K562 (cell line): ENCODE data around the gene LMBRD1. TPM values are rescaled to one million over a fixed set of nuclear protein-coding genes. Genes with fewer than 3 reads are reported as not detected.

Source experiments
- ATAC-seq: fragments of 200-7000 bp; cut with Tn5 transposase; 3 replicates; pipeline ENCODE4 v1.9.1; 2020; ENCODE audit warnings: moderate library complexity
- BruUV-seq: library from RNA; stranded (reverse); fragments of 400-500 nt; replicated peaks from 2 replicates; lab custom pipeline; 2021; lab: Mats Ljungman, UMichigan
- CTCF ChIA-PET: fragments of 300-600 bp; formaldehyde crosslinking; extraction: SDS; loops from one replicate; lab custom pipeline; 2021; ENCODE audit warnings: low intra/inter-chr PET ratio; lab: Yijun Ruan, JAX
- POLR2A ChIA-PET: fragments of 300-600, 350-650 bp; sonication (Branson Sonifier 250); formaldehyde crosslinking; extraction: SDS; loops from one replicate; lab custom pipeline; 2021; ENCODE audit warnings: antibody characterized with exemption, inconsistent platforms; lab: Yijun Ruan, JAX
- DNase-seq, 4 experiments: peaks; one replicate each; pipeline versions ENCODE4 v3.0.0 to v3.0.0-alpha.2; 2011 to 2018; ENCODE audit warnings: low spot score in 3 of 4, mixed read lengths in 3 of 4; ENCODE audit errors: extremely low read depth in 1 of 4
- FAIRE-seq: peaks from 2 replicates; lab custom pipeline; 2011; peaks lifted over from hg19 to GRCh38; lab: Jason Lieb, UNC
- H2AFZ ChIP-seq: 2 replicates; pipeline ENCODE4 v1.6.0; 2011; ENCODE audit warnings: low read depth, low read length, control low read depth, inconsistent platforms
- H3K27ac ChIP-seq: fragments of 200-600 bp; 3 replicates; pipeline ENCODE4 v1.8.0; 2011; ENCODE audit warnings: low read depth, mild to moderate bottlenecking, control low read depth, inconsistent platforms, low read length, moderate library complexity, mixed read lengths; ENCODE audit errors: extremely low read depth
- H3K27me3 ChIP-seq, 2 experiments: fragments of 300-600 bp in 1 of 2; 2 replicates in 1 of 2; 3 replicates in 1 of 2; pipeline versions ENCODE4 v1.6.0 to v1.8.0; 2011; ENCODE audit warnings: inconsistent platforms in 2 of 2, low read length in 2 of 2, mild to moderate bottlenecking in 1 of 2, mixed read lengths in 1 of 2, moderate library complexity in 1 of 2; ENCODE audit not compliant: control insufficient read depth in 2 of 2, insufficient read depth in 2 of 2
- H3K36me3 ChIP-seq: fragments of 300-600 bp; 3 replicates; pipeline ENCODE4 v1.8.0; 2011; ENCODE audit warnings: mild to moderate bottlenecking, low read length, inconsistent platforms; ENCODE audit not compliant: control insufficient read depth, insufficient read depth
- H3K4me1 ChIP-seq, 2 experiments: fragments of 200-600 bp in 1 of 2; replicated peaks in 1 of 2; 2 replicates in 1 of 2; 3 replicates in 1 of 2; pipeline versions ENCODE4 v1.5.1 to v1.8.0; 2011; ENCODE audit warnings: inconsistent platforms in 2 of 2, low read length in 2 of 2, mild to moderate bottlenecking in 1 of 2, mixed read lengths in 1 of 2, moderate library complexity in 1 of 2; ENCODE audit not compliant: control insufficient read depth in 2 of 2, insufficient read depth in 2 of 2
- H3K4me2 ChIP-seq: 2 replicates; pipeline ENCODE4 v1.6.1; 2011; ENCODE audit warnings: low read length, control low read depth, inconsistent platforms, mixed read lengths; ENCODE audit not compliant: insufficient read depth
- H3K4me3 ChIP-seq: fragments of 200-600 bp; sonication (generic), shearing (Covaris generic); 2 replicates; pipeline ENCODE4 v1.5.1; 2016; ENCODE audit warnings: control low read depth, inconsistent platforms
- H3K79me2 ChIP-seq: fragments of 200-600 bp; 3 replicates; pipeline ENCODE4 v1.8.0; 2011; ENCODE audit warnings: low read length, inconsistent platforms; ENCODE audit not compliant: control insufficient read depth, insufficient read depth
- H3K9ac ChIP-seq, 2 experiments: 2 replicates each; pipeline versions ENCODE4 v1.6.0 to v1.6.1; 2011; ENCODE audit warnings: low read depth in 2 of 2, low read length in 2 of 2, control low read depth in 1 of 2, inconsistent platforms in 1 of 2, mild to moderate bottlenecking in 1 of 2, mixed read lengths in 1 of 2; ENCODE audit not compliant: insufficient read depth in 1 of 2
- H3K9me1 ChIP-seq: one replicate; pipeline ENCODE4 v1.6.0; 2011; ENCODE audit warnings: inconsistent platforms, mild to moderate bottlenecking, low read length, moderate library complexity; ENCODE audit not compliant: control insufficient read depth, insufficient read depth
- H3K9me3 ChIP-seq: replicated peaks from 2 replicates; pipeline ENCODE4 v1.5.1; 2011; ENCODE audit warnings: low read depth, low read length, inconsistent platforms; ENCODE audit not compliant: control insufficient read depth, insufficient read depth
- H4K20me1 ChIP-seq: replicated peaks from 2 replicates; pipeline ENCODE4 v1.6.1; 2011; ENCODE audit warnings: low read length, inconsistent platforms, mixed read lengths; ENCODE audit not compliant: control insufficient read depth, insufficient read depth
- CREB1 ChIP-seq, 2 experiments: sonication (generic) in 1 of 2; formaldehyde crosslinking in 1 of 2; IDR thresholded peaks; 2 replicates each; pipeline versions ENCODE4 v1.6.1 to v1.8.0; 2012 to 2022; ENCODE audit warnings: inconsistent platforms in 1 of 2, mild to moderate bottlenecking in 1 of 2, missing genetic modification reagents in 1 of 2, moderate library complexity in 1 of 2
- GATAD2A ChIP-seq: fragments of 450-650 bp; IDR thresholded peaks from 2 replicates; pipeline ENCODE4 v1.6.1; 2017
- HNRNPLL ChIP-seq: fragments of 200-400 bp; formaldehyde crosslinking; IDR thresholded peaks from 2 replicates; pipeline ENCODE4 v1.6.1; 2017; ENCODE audit warnings: low read length, low read depth, mild to moderate bottlenecking; ENCODE audit not compliant: poor library complexity, severe bottlenecking
- KLF10 ChIP-seq: fragments of 250-450 bp; sonication (Bioruptor Pico); IDR thresholded peaks from 2 replicates; pipeline ENCODE4 v1.6.1; 2021; ENCODE audit warnings: matching md5 sums
- TGIF2 ChIP-seq: sonication (generic); formaldehyde crosslinking; IDR thresholded peaks from 2 replicates; pipeline ENCODE4 v1.8.1; 2022; ENCODE audit warnings: mild to moderate bottlenecking, missing genetic modification reagents, moderate library complexity
- U2AF1 ChIP-seq: fragments of 200-400 bp; formaldehyde crosslinking; optimal IDR thresholded peaks from 2 replicates; pipeline ENCODE3; 2017; ENCODE audit warnings: mild to moderate bottlenecking, low read depth, low read length, moderate library complexity
- in situ Hi-C: fragments of 300-500 bp; cut with MboI; formaldehyde crosslinking; loops from 4 replicates; pipeline ENCODE4 v1.15.0; 2018; ENCODE audit warnings: inconsistent platforms, mixed read lengths
- intact Hi-C: fragments of 100-400 bp; cut with micrococcal nuclease; formaldehyde crosslinking; loops from 2 replicates; pipeline ENCODE4 v1.14.2; 2022
- polyA plus RNA-seq, 8 experiments: library from polyadenylated mRNA; depleted of rRNA in 4 of 8; stranded (reverse) in 5 of 8; unstranded in 3 of 8; fragments of >200 nt; fragmentation: Nextera tagmentation in 2 of 8; fragmentation: Illumina TruSeq in 1 of 8; extraction: Ambion mirVana in 2 of 8; extraction: Trizol in 1 of 8; gene quantifications; 2 replicates each; pipeline versions ENCODE4 v1.2.1 to v1.2.3, GENCODE V29; 2011 to 2014; ENCODE audit warnings: inconsistent platforms in 1 of 8, missing spikeins in 1 of 8
- total RNA-seq, 7 experiments: library from RNA; depleted of rRNA in 6 of 7; stranded (reverse); fragments of >200 nt in 6 of 7; fragmentation: Illumina TruSeq in 2 of 7; extraction: Trizol in 2 of 7; gene quantifications; 2 replicates each; pipeline versions ENCODE4 v1.2.1 to v1.2.3, GENCODE V29; 2011 to 2021; ENCODE audit warnings: low replicate concordance in 1 of 7
- TF ChIP-seq, protein P1 (sequence below): fragments of 250-450 bp; sonication (Bioruptor Pico); IDR thresholded peaks from 2 replicates; pipeline ENCODE4 v1.8.0; 2021; ENCODE audit warnings: mild to moderate bottlenecking, moderate library complexity

Gene LMBRD1
- total and polyA plus RNA-seq, 9 of the 15 experiments (the other 6 are each of a cell fraction or from before 2014, with no cell fraction given) = 14.0 to 85.2 (median 26.5) TPM

DNA sequence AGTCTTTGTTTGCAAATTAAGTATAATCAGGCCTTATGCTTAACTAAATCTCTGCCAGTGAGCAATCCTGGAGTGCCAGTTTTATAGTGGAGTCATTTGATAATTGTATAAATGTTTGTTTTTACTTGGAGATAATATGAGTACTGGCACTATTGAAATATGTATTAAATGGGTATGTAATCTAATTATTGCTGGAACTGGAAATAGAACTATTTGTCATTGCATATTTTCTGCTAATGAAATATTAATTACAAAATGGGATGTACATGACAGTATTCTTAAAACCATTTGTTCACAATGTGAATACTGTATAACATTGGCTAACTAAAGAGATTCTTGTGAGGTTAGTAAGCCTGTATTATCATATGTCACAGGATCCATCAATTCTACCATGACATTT is 20.5 kb upstream of the LMBRD1 start:
- Histone ChIP-seq H3K4me2 (no peak overlapping the region), H3K36me3 (no peaks in the 10 kb centered on the region), H3K79me2 (no peaks in the 10 kb centered on the region), H3K9me1 (no peaks in the 10 kb centered on the region), H3K27me3 (no peaks in the 10 kb centered on the region), H2AFZ (no peak overlapping the region), H4K20me1 (no peaks in the 10 kb centered on the region), H3K27ac (no peak overlapping the region), H3K4me3 (no peak overlapping the region), H3K9ac (no peak overlapping the region), H3K9me3 (no peaks in the 10 kb centered on the region), H3K4me1 (peaks cover 0 to 16% of the 10 kb centered on the region in 2 experiments; a peak in 3 of 5 replicates)
- BruUV-seq = no TSS peak
- FAIRE-seq (no peak), DNase-seq (no peak), ATAC-seq (no peak)
- POLR2A ChIA-PET = no interaction called here
- in situ Hi-C loops = no loop called here
- TF ChIP-seq, protein P1, sequence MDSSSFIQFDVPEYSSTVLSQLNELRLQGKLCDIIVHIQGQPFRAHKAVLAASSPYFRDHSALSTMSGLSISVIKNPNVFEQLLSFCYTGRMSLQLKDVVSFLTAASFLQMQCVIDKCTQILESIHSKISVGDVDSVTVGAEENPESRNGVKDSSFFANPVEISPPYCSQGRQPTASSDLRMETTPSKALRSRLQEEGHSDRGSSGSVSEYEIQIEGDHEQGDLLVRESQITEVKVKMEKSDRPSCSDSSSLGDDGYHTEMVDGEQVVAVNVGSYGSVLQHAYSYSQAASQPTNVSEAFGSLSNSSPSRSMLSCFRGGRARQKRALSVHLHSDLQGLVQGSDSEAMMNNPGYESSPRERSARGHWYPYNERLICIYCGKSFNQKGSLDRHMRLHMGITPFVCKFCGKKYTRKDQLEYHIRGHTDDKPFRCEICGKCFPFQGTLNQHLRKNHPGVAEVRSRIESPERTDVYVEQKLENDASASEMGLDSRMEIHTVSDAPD (CRISPR knock-in tag) = no peak
- TF ChIP-seq CREB1 (IDR thresholded peaks at IDR 0.05) (no peak), CREB1 (CRISPR knock-in tag; IDR thresholded peaks at IDR 0.05) (no peak), TGIF2 (no peak), HNRNPLL (no peak), U2AF1 (no peak), KLF10 (CRISPR knock-in tag) (no peak), GATAD2A (no peak)
- CTCF ChIA-PET = no interaction called here
- intact Hi-C loops = no loop called here
